Measurements from ENCODE around the gene PLXNB1.
A peak's percentile ranks its signal among the peaks of the same experiment; 100 is the strongest.
"Not testable (repeated sequence)": the region's sequence is repeated elsewhere in the genome, so short reads cannot be mapped to it uniquely, and the experiment has no call there.

The PLXNB1 gene

DNA sequence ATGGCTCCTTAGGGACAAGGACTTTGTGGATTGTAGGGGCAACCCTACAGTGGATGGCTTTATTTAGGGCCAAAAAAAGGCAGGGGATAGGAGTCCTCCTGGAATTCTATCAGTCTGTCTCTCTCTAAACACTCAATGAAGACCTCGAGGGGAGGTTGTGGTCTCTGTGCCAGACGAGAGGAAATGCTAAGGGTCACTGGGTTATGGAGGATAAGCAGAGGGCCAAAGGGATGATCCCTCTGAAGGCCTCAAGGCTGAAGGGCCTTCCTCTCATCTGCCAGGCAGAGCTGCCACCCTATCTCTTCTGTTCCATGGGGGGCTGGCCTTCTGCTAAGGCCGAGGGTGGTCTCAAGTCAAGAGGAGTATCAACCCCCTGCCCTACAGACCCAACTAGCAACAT lies 27.0 kb downstream of the PLXNB1 start:
- Histone ChIP-seq H3K9ac (ENCODE audit: low read length) (peak overlapping the region; percentile 6), H3K27ac (ENCODE audit: low read depth, low read length) (peak overlapping the region; percentile 87), H3K4me1 (ENCODE audit: control insufficient read depth, insufficient read depth, low read length) (peaks cover 15% of the 10 kb centered on the region), H3K4me3 (ENCODE audit: low read length) (peak overlapping the region; percentile 1), H3K27me3 (ENCODE audit: control insufficient read depth, insufficient read depth, low read length) (no peaks in the 10 kb centered on the region), H3K36me3 (ENCODE audit: control insufficient read depth, insufficient read depth, low read length) (peaks cover 10% of the 10 kb centered on the region)

DNA sequence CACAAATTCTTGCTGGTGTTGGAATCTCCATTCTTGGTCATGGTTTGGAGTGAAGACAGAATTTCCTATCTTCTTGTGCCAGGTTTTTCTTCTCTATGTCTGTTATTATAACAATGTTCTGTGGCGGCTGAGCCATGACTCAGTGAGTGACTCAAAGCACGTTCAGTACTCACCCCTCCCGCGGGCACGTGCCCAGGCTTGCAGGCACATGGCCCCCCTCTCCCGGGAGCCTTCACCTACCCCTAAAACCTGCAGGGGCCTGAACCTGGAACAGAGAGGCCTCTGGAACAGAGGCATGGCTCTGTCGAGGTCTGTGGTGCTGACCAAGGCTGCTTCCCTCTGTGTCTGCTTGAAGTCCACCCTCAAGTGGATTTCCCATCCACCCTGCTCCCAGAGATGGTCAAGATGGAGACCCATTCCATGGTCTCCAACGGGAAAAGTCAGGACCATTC lies 27.6 kb downstream of the PLXNB1 start:
- no peak overlapping the region for H3K9ac ChIP-seq (ENCODE audit: low read length)

DNA sequence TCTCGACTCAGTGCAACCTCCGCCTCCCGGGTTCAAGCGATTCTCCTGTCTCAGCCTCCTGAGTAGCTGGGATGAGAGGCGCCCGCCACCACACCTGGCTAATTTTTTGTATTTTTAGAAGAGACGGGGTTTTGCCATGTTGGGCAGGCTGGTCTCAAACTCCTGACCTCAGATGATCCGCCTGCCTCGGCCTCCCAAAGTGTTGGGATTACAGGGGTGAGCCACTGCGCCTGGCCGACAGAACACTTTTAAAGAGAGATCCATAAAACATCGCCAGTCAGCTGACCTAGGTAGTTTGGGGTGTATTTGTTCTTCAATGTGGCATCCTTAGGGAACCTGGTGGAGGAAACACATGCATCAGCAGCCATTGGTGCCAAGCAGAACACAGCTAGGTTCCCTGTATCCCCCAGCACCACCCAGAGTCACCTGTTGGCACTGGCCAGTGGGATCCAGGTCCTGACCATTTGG lies 28.4 kb downstream of the PLXNB1 start:
- Histone ChIP-seq H3K27ac (ENCODE audit: low read depth, low read length) (peak overlapping the region; percentile 87), H3K4me1 (ENCODE audit: control insufficient read depth, insufficient read depth, low read length) (peaks cover 15% of the 10 kb centered on the region)
- not testable (repeated sequence) for H3K9ac ChIP-seq (ENCODE audit: low read length)

More for the DNA sequence above, 27.6 kb downstream of the PLXNB1 start:
- H3K27ac ChIP-seq (ENCODE audit: low read depth, low read length) = peak overlapping the region; percentile 87
- peaks cover 10% of the 10 kb centered on the region for H3K36me3 ChIP-seq (ENCODE audit: control insufficient read depth, insufficient read depth, low read length)
- H3K4me3 ChIP-seq (ENCODE audit: low read length) = peak overlapping the region; percentile 1
- no peaks in the 10 kb centered on the region for H3K27me3 ChIP-seq (ENCODE audit: control insufficient read depth, insufficient read depth, low read length)
- H3K4me1 ChIP-seq (ENCODE audit: control insufficient read depth, insufficient read depth, low read length) = peaks cover 15% of the 10 kb centered on the region

DNA sequence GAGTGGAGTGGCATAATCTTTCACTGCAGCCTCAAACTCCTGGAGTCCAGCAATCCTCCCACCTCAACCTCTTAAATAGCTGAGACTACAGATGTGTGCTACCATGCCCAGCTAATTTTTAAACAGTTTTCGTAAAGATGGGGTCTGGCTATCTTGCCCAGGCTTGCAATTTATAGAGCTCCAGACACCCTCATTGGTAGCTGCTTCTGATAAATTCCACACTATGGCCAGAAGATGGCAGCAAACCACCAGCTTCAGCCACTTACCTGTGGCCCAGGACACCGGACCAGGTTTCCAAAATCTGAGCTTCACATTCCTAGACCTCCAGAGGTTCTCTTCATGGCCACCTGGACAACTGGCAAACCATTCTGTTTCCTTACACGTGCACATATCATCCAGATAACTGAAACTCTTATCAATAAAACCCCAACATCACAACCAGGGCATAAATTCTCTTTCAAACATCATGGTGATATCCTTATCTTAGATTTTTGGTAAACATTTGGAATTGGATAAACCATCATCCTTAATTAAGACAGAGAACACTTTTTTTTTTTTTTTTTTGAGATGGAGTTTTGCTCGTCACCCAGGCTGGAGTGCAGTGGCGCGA lies 29.0 kb downstream of the PLXNB1 start:
- Histone ChIP-seq H3K9ac (ENCODE audit: low read length) (no peak overlapping the region), H3K27me3 (ENCODE audit: control insufficient read depth, insufficient read depth, low read length) (no peaks in the 10 kb centered on the region), H3K27ac (ENCODE audit: low read depth, low read length) (peak overlapping the region; percentile 87), H3K4me3 (ENCODE audit: low read length) (no peak overlapping the region), H3K36me3 (ENCODE audit: control insufficient read depth, insufficient read depth, low read length) (peaks cover 8% of the 10 kb centered on the region), H3K4me1 (ENCODE audit: control insufficient read depth, insufficient read depth, low read length) (peaks cover 15% of the 10 kb centered on the region)

More for the DNA sequence above, 28.4 kb downstream of the PLXNB1 start:
- H3K36me3 ChIP-seq (ENCODE audit: control insufficient read depth, insufficient read depth, low read length) = peaks cover 10% of the 10 kb centered on the region
- H3K4me3 ChIP-seq (ENCODE audit: low read length); H3K27me3 ChIP-seq (ENCODE audit: control insufficient read depth, insufficient read depth, low read length): not testable (repeated sequence)

DNA sequence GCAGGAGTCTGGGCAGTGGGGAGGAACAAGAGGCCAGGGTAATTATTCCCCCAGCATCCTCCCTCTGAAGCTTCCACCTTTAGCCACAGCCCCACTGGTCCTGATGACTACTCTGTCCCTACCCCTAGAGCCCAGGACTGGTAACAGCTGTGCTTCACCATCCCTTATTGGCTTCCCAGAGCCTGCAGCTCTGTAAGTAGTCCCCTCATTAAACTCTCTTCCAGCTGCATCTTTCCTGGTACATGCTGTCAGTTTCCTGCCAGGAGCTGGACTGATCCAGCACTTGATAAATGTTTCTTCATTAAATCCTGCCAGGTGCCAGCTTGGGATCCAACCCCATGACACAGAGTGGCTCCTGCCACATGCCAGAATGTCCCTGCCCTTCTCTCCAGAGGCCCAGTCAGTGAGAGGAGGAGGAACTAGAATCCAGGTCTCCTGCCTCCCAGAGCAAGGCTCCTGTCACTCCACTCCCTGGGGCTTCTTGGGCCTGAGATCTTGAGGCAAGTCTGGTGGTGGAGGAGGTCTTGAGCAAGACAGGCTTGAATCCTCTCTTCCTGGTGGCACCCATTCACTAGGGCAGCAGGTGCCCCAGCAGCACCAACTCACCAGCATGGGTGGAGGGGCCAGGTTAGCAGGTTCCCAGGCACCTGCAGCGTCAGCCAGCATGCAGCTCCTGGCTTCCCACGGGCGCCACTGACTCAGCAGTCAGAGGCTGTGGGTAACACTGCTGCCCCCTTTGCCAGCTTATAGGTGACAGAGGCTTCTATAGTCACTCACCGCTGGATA lies 30.3 kb downstream of the PLXNB1 start:
- Histone ChIP-seq H3K36me3 (ENCODE audit: control insufficient read depth, insufficient read depth, low read length) (peaks cover 4% of the 10 kb centered on the region), H3K9ac (ENCODE audit: low read length) (no peak overlapping the region), H3K4me1 (ENCODE audit: control insufficient read depth, insufficient read depth, low read length) (peaks cover 15% of the 10 kb centered on the region), H3K27me3 (ENCODE audit: control insufficient read depth, insufficient read depth, low read length) (no peaks in the 10 kb centered on the region), H3K27ac (ENCODE audit: low read depth, low read length) (no peak overlapping the region), H3K4me3 (ENCODE audit: low read length) (no peak overlapping the region)

DNA sequence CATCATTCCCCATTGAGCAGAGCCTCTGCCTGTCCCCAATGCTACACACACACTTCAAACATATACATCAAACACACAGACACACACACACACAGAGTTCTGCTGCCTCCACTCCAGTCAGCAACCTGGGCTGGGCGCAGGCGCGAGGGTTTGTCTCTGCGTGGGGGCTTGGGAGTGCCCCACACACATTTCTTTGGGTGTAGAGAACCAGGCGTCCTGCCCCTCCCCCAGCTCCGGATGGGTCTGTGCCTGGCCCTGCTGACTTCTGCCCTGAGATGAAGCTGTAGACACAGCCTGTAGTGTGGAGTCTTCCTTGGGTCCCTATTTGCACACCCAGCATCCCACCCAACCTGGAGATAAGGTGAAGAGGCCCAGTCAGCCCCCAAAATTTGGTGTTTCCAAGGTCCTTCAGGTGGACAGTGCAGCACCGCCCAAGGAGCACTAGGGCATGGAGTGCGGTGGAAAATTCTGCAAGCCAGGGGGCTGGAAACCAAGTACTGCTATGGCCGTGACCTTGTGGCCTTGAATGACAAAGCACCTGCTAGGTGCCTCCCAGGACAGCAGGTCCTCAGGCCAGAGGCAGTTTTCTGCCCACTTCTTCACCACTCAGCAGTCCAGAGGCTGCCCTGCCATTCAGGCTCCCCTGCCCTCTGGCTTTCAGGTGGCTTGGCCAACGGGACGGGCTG lies 31.0 kb downstream of the PLXNB1 start:
- no peak overlapping the region for H3K9ac ChIP-seq (ENCODE audit: low read length)
- peaks cover 15% of the 10 kb centered on the region for H3K4me1 ChIP-seq (ENCODE audit: control insufficient read depth, insufficient read depth, low read length)
- H3K4me3 ChIP-seq (ENCODE audit: low read length) = no peak overlapping the region
- H3K27me3 ChIP-seq (ENCODE audit: control insufficient read depth, insufficient read depth, low read length) = no peaks in the 10 kb centered on the region
- peaks cover 2% of the 10 kb centered on the region for H3K36me3 ChIP-seq (ENCODE audit: control insufficient read depth, insufficient read depth, low read length)
- no peak overlapping the region for H3K27ac ChIP-seq (ENCODE audit: low read depth, low read length)

DNA sequence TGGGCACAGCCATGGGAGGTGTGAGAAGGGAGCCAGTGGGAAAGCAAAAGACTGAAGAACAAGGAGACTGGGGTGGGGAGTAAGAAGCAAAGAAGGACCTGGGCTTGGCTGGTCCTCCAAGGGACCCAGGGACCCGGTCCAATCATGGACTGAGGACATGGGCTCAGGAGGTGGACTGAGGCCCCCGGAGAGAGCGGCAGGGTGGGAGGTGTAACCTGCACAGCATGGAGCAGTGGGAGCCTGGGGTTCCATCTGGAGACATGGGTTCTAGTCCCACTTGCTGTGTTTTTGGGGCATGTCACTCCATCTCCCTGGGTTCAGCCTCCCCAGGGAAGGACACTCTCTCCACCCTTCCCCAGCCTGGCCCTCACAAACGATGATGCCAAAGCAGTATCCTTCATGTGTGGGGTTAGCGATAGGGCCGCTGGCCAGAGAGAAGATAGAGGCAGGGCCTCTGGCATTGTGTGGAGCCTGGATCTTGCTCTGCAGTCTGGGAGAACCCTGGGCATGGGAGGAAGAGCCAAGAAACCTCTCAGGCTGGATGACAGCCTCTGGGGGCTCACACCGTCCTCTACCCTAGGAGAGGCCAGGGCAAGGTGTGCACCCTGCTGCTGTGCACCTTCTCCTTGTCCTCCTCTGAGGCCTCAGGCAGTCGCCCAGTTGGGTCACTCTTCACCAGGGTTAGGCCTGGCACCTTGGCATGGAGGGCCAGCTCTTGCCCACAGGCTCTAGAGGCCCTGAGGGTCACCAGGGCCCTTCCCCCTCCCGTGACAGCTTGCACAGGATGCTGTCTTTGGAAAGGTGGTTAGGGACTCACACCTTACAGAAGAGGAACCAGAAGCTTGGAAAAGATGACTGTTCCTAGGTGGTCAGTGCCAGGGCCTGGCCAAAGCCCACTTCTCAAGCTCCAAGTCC lies 31.9 kb downstream of the PLXNB1 start:
- H3K36me3 ChIP-seq (ENCODE audit: control insufficient read depth, insufficient read depth, low read length) = no peaks in the 10 kb centered on the region
- no peak overlapping the region for H3K4me3 ChIP-seq (ENCODE audit: low read length)
- H3K27ac ChIP-seq (ENCODE audit: low read depth, low read length) = no peak overlapping the region
- no peak overlapping the region for H3K9ac ChIP-seq (ENCODE audit: low read length)
- H3K4me1 ChIP-seq (ENCODE audit: control insufficient read depth, insufficient read depth, low read length) = peaks cover 15% of the 10 kb centered on the region
- H3K27me3 ChIP-seq (ENCODE audit: control insufficient read depth, insufficient read depth, low read length) = no peaks in the 10 kb centered on the region

DNA sequence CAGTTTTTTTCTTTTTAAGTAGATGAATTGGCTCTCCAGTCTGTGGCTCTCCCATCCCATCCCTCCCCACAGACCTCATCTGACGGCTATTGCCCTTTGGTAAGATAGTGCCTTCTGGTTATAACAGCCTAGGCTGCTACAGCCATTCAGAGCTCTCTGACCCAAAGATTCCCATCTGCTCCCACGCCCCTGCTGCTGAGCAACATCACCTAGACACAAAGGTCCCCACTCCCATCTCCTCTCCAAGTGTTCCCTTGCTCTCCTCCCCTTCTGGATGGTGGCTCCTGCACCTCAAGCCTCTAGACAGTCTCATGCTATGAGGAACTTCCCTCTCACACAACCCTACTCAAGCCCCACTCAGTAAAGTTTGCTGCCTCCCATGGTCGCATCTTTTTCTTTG lies 34.2 kb downstream of the PLXNB1 start:
- no peaks in the 10 kb centered on the region for H3K36me3 ChIP-seq (ENCODE audit: control insufficient read depth, insufficient read depth, low read length)
- H3K4me1 ChIP-seq (ENCODE audit: control insufficient read depth, insufficient read depth, low read length) = no peaks in the 10 kb centered on the region
- H3K27me3 ChIP-seq (ENCODE audit: control insufficient read depth, insufficient read depth, low read length) = no peaks in the 10 kb centered on the region
- H3K27ac ChIP-seq (ENCODE audit: low read depth, low read length) = no peak overlapping the region
- no peak overlapping the region for H3K4me3 ChIP-seq (ENCODE audit: low read length)
- no peak overlapping the region for H3K9ac ChIP-seq (ENCODE audit: low read length)

DNA sequence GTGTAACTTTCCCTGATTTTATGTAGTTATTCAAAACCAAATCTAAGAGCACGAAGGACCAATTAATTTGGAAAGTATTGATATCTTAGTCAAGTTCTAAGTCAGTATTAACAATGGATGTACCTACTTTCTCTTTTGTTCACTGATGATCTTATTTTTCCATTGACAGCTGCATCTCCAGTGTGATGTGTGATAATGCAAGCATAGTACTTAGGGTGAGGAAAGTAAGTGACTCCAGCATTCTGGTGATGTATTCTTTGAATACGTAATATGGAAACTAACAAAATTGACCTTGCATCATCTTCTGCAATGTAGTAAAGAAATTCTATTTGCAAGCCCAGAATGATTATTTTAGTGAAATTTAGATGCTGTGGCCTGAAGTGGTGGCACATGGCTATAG lies 35.5 kb downstream of the PLXNB1 start:
- Histone ChIP-seq H3K4me1 (ENCODE audit: control insufficient read depth, insufficient read depth, low read length) (no peaks in the 10 kb centered on the region), H3K27ac (ENCODE audit: low read depth, low read length) (no peak overlapping the region), H3K9ac (ENCODE audit: low read length) (no peak overlapping the region), H3K36me3 (ENCODE audit: control insufficient read depth, insufficient read depth, low read length) (no peaks in the 10 kb centered on the region), H3K4me3 (ENCODE audit: low read length) (no peak overlapping the region), H3K27me3 (ENCODE audit: control insufficient read depth, insufficient read depth, low read length) (no peaks in the 10 kb centered on the region)

DNA sequence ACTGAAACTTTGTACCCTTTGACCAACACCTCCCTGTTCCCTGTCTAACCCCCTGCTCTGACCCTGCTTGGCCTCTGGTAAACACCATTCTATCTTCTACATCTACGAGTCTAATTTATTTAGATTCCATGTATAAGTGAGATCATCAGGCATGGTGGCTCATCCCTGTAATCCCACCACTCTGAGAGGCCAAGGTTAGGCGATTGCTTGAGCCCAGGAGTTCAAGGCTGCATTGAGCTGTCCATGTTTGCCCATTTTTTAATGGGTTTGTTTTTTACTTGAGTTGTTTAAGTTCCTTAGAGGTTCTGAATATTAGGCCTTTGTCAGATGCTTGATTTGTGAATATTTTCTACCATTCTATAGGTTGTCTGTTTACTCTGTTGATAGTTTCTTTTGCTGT lies 40.9 kb downstream of the PLXNB1 start:
- no peak overlapping the region for H3K9ac ChIP-seq (ENCODE audit: low read length)
- no peaks in the 10 kb centered on the region for H3K36me3 ChIP-seq (ENCODE audit: control insufficient read depth, insufficient read depth, low read length)
- no peak overlapping the region for H3K27ac ChIP-seq (ENCODE audit: low read depth, low read length)
- no peak overlapping the region for H3K4me3 ChIP-seq (ENCODE audit: low read length)
- H3K4me1 ChIP-seq (ENCODE audit: control insufficient read depth, insufficient read depth, low read length) = no peaks in the 10 kb centered on the region
- no peaks in the 10 kb centered on the region for H3K27me3 ChIP-seq (ENCODE audit: control insufficient read depth, insufficient read depth, low read length)

DNA sequence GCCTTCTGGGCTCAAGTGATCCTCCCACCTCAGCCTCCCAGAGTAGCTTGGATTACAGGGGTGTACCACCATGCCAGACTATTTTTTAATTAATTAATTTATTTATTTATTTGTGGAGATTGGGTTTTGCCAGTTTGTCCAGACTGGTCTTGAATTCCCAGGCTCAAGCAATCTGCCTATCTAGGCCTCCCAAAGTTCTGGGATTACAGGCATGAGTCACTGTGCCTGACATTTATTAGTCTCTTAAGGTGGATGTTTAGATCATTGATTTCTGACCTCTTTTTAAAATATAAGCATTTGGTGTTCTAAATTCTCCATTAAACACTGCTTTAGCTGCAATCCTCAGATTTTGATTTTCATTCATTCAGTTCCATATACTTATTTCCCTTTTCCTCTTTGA lies 42.3 kb downstream of the PLXNB1 start:
- Histone ChIP-seq H3K4me1 (ENCODE audit: control insufficient read depth, insufficient read depth, low read length) (no peaks in the 10 kb centered on the region), H3K4me3 (ENCODE audit: low read length) (no peak overlapping the region), H3K27ac (ENCODE audit: low read depth, low read length) (no peak overlapping the region), H3K36me3 (ENCODE audit: control insufficient read depth, insufficient read depth, low read length) (no peaks in the 10 kb centered on the region), H3K9ac (ENCODE audit: low read length) (no peak overlapping the region), H3K27me3 (ENCODE audit: control insufficient read depth, insufficient read depth, low read length) (no peaks in the 10 kb centered on the region)
